HepG2 (cell line): ENCODE results near the gene ADAD2. TPM values are rescaled to one million over a fixed set of nuclear protein-coding genes. Genes with fewer than 3 reads are reported as not detected.
A peak's percentile ranks its signal among the peaks of the same experiment; 100 is the strongest.

Source experiments
- ARID2 ChIP-seq: sonication (generic); formaldehyde crosslinking; IDR thresholded peaks from 2 replicates; pipeline ENCODE4 v1.8.1; 2022; ENCODE audit warnings: mild to moderate bottlenecking, missing genetic modification reagents, borderline replicate concordance
- FLYWCH1 ChIP-seq: sonication (generic); formaldehyde crosslinking; IDR thresholded peaks from 2 replicates; pipeline ENCODE4 v1.8.1; 2023; ENCODE audit warnings: mild to moderate bottlenecking, missing genetic modification reagents
- FOXM1 ChIP-seq: sonication (generic); formaldehyde crosslinking; IDR thresholded peaks from 2 replicates; pipeline ENCODE4 v1.5.0; 2020; ENCODE audit warnings: missing genetic modification reagents
- HIVEP1 ChIP-seq: sonication (generic); formaldehyde crosslinking; IDR thresholded peaks from 2 replicates; pipeline ENCODE4 v1.4.0; 2020; ENCODE audit warnings: mild to moderate bottlenecking, missing genetic modification reagents
- NR2F1 ChIP-seq, 2 experiments: fragments of 450-650 bp in 1 of 2; formaldehyde crosslinking in 1 of 2; IDR thresholded peaks; 2 replicates each; pipeline versions ENCODE4 v1.5.0 to v1.6.1; 2016 to 2020; ENCODE audit warnings: mild to moderate bottlenecking in 1 of 2, missing compliant biosample characterization in 1 of 2, missing genetic modification reagents in 1 of 2, moderate library complexity in 1 of 2
- PHF21A ChIP-seq: sonication (generic); formaldehyde crosslinking; IDR thresholded peaks from 2 replicates; pipeline ENCODE4 v1.5.0; 2020; ENCODE audit warnings: mild to moderate bottlenecking, missing genetic modification reagents
- REPIN1 ChIP-seq: sonication (generic); formaldehyde crosslinking; IDR thresholded peaks from 2 replicates; pipeline ENCODE4 v1.8.0; 2022; ENCODE audit warnings: missing genetic modification reagents, low read depth, mild to moderate bottlenecking, borderline replicate concordance
- STAG1 ChIP-seq: sonication (generic); formaldehyde crosslinking; IDR thresholded peaks from 2 replicates; pipeline ENCODE4 v1.4.0; 2020; ENCODE audit warnings: missing genetic modification reagents
- TARDBP ChIP-seq: sonication (generic); formaldehyde crosslinking; IDR thresholded peaks from 2 replicates; pipeline ENCODE4 v1.8.0; 2022; ENCODE audit warnings: mild to moderate bottlenecking, missing genetic modification reagents
- ZNF256 ChIP-seq: sonication (generic); formaldehyde crosslinking; conservative IDR thresholded peaks from 2 replicates; pipeline ENCODE4 v1.4.0; 2020; ENCODE audit warnings: missing genetic modification reagents
- ZNF782 ChIP-seq: sonication (generic); formaldehyde crosslinking; IDR thresholded peaks from 2 replicates; pipeline ENCODE4 v1.4.0; 2020; ENCODE audit warnings: missing genetic modification reagents, mild to moderate bottlenecking, borderline replicate concordance
- polyA plus RNA-seq, 8 experiments: library from polyadenylated mRNA; depleted of rRNA in 3 of 8; stranded (reverse) in 7 of 8; unstranded in 1 of 8; fragments of >200 nt; fragmentation: Illumina TruSeq in 4 of 8; extraction: Trizol in 4 of 8; gene quantifications; 2 replicates each; pipeline versions ENCODE4 v1.2.1 to v1.2.3, GENCODE V29; 2011 to 2016; ENCODE audit warnings: low read depth in 4 of 8, missing spikeins in 1 of 8, mixed read lengths in 1 of 8; ENCODE audit not compliant: insufficient read depth in 1 of 8
- total RNA-seq, 5 experiments: library from RNA; depleted of rRNA; stranded (reverse); fragments of >200 nt; fragmentation: Illumina TruSeq; extraction: Trizol; gene quantifications; 2 replicates each; pipeline ENCODE4 v1.2.3, GENCODE V29; 2016; ENCODE audit warnings: low read depth in 1 of 5
- TF ChIP-seq, protein P1 (sequence below): sonication (generic); formaldehyde crosslinking; IDR thresholded peaks from 2 replicates; pipeline ENCODE4 v1.9.0; 2021; ENCODE audit warnings: missing genetic modification reagents, borderline replicate concordance
- TF ChIP-seq, protein P2 (sequence below): IDR thresholded peaks from 2 replicates; pipeline ENCODE4 v1.6.1; 2018; ENCODE audit warnings: missing genetic modification reagents
- TF ChIP-seq, protein P3 (sequence below): sonication (generic); formaldehyde crosslinking; IDR thresholded peaks from 2 replicates; pipeline ENCODE4 v1.4.0; 2020; ENCODE audit warnings: mild to moderate bottlenecking, missing genetic modification reagents
- TF ChIP-seq, protein P4 (sequence below): sonication (generic); formaldehyde crosslinking; IDR thresholded peaks from 2 replicates; pipeline ENCODE4 v1.8.1; 2023; ENCODE audit warnings: missing genetic modification reagents, mild to moderate bottlenecking, borderline replicate concordance
- TF ChIP-seq, protein P5 (sequence below): sonication (generic); formaldehyde crosslinking; IDR thresholded peaks from 2 replicates; pipeline ENCODE4 v1.4.0; 2020; ENCODE audit warnings: mild to moderate bottlenecking, missing genetic modification reagents
- TF ChIP-seq, protein P6 (sequence below): sonication (generic); formaldehyde crosslinking; IDR thresholded peaks from 2 replicates; pipeline ENCODE4 v1.4.0; 2020; ENCODE audit warnings: missing genetic modification reagents
- TF ChIP-seq, protein P7 (sequence below): sonication (generic); formaldehyde crosslinking; IDR thresholded peaks from 2 replicates; pipeline ENCODE4 v1.5.1; 2020; ENCODE audit warnings: missing genetic modification reagents, mild to moderate bottlenecking, borderline replicate concordance

The ADAD2 gene
- total and polyA plus RNA-seq, 2 of the 13 experiments (the other 11 are each of a cell fraction or from before 2014, with no cell fraction given) = not detected

DNA sequence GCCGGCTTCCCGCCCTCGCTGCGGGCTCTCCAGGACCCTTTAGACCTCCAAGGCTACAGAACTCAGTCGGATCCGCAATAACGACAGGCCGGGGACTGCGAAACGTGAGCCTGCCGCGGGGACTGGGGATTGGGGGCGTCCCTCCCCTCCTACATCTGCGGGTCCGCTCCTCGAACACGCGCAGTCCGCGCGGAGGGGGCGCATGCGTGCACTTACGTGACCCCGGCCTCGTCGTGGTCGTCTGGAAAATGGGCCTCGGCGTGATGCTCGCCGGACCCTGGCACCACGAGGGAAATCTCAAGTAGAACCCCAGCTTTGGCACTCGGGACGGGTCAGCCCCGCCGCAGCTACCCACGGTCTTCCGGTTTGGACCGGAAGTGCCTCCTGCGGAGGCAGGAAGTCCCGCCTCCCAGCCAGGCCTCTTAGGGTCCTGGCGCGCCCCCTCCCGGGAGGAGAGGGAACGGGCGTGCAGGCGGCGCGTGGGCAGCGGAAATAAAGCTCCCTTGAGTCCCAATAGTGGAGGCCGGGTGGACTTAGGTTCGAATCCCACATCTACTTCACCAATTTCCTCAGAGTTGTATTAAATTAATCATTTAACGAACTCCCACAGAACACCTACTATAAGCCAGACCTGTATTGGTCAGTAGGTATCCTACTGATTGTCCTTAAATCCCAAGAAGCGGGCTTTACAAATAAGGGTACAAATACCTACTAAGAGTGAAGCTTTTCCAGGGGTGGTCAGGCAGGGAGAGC, 4.1 kb upstream of the ADAD2 start, which contains the start of gene TAF1C (continued):
- TF ChIP-seq, protein P1, sequence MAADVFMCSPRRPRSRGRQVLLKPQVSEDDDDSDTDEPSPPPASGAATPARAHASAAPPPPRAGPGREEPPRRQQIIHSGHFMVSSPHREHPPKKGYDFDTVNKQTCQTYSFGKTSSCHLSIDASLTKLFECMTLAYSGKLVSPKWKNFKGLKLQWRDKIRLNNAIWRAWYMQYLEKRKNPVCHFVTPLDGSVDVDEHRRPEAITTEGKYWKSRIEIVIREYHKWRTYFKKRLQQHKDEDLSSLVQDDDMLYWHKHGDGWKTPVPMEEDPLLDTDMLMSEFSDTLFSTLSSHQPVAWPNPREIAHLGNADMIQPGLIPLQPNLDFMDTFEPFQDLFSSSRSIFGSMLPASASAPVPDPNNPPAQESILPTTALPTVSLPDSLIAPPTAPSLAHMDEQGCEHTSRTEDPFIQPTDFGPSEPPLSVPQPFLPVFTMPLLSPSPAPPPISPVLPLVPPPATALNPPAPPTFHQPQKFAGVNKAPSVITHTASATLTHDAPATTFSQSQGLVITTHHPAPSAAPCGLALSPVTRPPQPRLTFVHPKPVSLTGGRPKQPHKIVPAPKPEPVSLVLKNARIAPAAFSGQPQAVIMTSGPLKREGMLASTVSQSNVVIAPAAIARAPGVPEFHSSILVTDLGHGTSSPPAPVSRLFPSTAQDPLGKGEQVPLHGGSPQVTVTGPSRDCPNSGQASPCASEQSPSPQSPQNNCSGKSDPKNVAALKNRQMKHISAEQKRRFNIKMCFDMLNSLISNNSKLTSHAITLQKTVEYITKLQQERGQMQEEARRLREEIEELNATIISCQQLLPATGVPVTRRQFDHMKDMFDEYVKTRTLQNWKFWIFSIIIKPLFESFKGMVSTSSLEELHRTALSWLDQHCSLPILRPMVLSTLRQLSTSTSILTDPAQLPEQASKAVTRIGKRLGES (CRISPR knock-in tag) = peak; percentile 26; the same call in 1 of the 2 replicates
- TF ChIP-seq HIVEP1 (CRISPR knock-in tag) (peak; percentile 68), REPIN1 (CRISPR knock-in tag) (peak; percentile 81; the same call in 1 of the 2 replicates), FOXM1 (CRISPR knock-in tag) (no peak), ZNF782 (no peak), NR2F1 (CRISPR knock-in tag; IDR thresholded peaks at IDR 0.05) (no peak), STAG1 (CRISPR knock-in tag) (peak; percentile 73), ARID2 (CRISPR knock-in tag) (no peak), FLYWCH1 (no peak), ZNF256 (peak; percentile 87; the same call in 1 of the 2 replicates), TARDBP (peak; percentile 85), PHF21A (no peak)
- TF ChIP-seq, protein P2, sequence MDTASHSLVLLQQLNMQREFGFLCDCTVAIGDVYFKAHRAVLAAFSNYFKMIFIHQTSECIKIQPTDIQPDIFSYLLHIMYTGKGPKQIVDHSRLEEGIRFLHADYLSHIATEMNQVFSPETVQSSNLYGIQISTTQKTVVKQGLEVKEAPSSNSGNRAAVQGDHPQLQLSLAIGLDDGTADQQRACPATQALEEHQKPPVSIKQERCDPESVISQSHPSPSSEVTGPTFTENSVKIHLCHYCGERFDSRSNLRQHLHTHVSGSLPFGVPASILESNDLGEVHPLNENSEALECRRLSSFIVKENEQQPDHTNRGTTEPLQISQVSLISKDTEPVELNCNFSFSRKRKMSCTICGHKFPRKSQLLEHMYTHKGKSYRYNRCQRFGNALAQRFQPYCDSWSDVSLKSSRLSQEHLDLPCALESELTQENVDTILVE = peak; percentile 91
- TF ChIP-seq, protein P3, sequence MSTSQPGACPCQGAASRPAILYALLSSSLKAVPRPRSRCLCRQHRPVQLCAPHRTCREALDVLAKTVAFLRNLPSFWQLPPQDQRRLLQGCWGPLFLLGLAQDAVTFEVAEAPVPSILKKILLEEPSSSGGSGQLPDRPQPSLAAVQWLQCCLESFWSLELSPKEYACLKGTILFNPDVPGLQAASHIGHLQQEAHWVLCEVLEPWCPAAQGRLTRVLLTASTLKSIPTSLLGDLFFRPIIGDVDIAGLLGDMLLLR (CRISPR knock-in tag) = peak; percentile 87
- TF ChIP-seq, protein P4, sequence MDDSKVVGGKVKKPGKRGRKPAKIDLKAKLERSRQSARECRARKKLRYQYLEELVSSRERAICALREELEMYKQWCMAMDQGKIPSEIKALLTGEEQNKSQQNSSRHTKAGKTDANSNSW = no peak
- TF ChIP-seq, protein P5, sequence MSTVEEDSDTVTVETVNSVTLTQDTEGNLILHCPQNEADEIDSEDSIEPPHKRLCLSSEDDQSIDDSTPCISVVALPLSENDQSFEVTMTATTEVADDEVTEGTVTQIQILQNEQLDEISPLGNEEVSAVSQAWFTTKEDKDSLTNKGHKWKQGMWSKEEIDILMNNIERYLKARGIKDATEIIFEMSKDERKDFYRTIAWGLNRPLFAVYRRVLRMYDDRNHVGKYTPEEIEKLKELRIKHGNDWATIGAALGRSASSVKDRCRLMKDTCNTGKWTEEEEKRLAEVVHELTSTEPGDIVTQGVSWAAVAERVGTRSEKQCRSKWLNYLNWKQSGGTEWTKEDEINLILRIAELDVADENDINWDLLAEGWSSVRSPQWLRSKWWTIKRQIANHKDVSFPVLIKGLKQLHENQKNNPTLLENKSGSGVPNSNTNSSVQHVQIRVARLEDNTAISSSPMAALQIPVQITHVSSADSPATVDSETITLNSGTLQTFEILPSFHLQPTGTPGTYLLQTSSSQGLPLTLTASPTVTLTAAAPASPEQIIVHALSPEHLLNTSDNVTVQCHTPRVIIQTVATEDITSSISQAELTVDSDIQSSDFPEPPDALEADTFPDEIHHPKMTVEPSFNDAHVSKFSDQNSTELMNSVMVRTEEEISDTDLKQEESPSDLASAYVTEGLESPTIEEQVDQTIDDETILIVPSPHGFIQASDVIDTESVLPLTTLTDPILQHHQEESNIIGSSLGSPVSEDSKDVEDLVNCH (CRISPR knock-in tag) = no peak
- TF ChIP-seq, protein P6, sequence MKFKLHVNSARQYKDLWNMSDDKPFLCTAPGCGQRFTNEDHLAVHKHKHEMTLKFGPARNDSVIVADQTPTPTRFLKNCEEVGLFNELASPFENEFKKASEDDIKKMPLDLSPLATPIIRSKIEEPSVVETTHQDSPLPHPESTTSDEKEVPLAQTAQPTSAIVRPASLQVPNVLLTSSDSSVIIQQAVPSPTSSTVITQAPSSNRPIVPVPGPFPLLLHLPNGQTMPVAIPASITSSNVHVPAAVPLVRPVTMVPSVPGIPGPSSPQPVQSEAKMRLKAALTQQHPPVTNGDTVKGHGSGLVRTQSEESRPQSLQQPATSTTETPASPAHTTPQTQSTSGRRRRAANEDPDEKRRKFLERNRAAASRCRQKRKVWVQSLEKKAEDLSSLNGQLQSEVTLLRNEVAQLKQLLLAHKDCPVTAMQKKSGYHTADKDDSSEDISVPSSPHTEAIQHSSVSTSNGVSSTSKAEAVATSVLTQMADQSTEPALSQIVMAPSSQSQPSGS (CRISPR knock-in tag) = peak; percentile 69; the same call in 1 of the 2 replicates
- TF ChIP-seq, protein P7, sequence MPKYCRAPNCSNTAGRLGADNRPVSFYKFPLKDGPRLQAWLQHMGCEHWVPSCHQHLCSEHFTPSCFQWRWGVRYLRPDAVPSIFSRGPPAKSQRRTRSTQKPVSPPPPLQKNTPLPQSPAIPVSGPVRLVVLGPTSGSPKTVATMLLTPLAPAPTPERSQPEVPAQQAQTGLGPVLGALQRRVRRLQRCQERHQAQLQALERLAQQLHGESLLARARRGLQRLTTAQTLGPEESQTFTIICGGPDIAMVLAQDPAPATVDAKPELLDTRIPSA (CRISPR knock-in tag) = no peak
